GM12878 (cell line): ENCODE results near the gene CIRBP. TPM values are rescaled to one million over a fixed set of nuclear protein-coding genes. Genes with fewer than 3 reads are reported as not detected.

Experiments
- ATAC-seq: fragments of 200-7000 bp; cut with Tn5 transposase; 3 replicates; pipeline ENCODE4 v1.9.1; 2020; ENCODE audit warnings: mild to moderate bottlenecking, moderate library complexity
- BruUV-seq: library from RNA; stranded (reverse); fragments of 400-500 nt; replicated peaks from 2 replicates; lab custom pipeline; 2021; lab: Mats Ljungman, UMichigan
- CTCF ChIA-PET: fragments of 300-600 bp; sonication (Branson Sonifier 250); formaldehyde crosslinking; extraction: SDS; loops from one replicate; lab custom pipeline; 2021; ENCODE audit warnings: inconsistent platforms; lab: Yijun Ruan, JAX
- POLR2A ChIA-PET: fragments of 350-600 bp; formaldehyde crosslinking; extraction: SDS; loops from one replicate; lab custom pipeline; 2021; ENCODE audit warnings: inconsistent platforms; lab: Charles Lee
- RAD21 ChIA-PET: fragments of 300-600 bp; sonication (Branson Sonifier 250); formaldehyde crosslinking; loops from one replicate; lab custom pipeline; 2023; ENCODE audit warnings: antibody characterized with exemption; ENCODE audit not compliant: unreplicated experiment; lab: Charles Lee
- SMC1A ChIA-PET: fragments of 300-600 bp; sonication (Branson Sonifier 250); formaldehyde crosslinking; loops from one replicate; lab custom pipeline; 2023; ENCODE audit not compliant: unreplicated experiment, uncharacterized antibody; lab: Charles Lee
- DNase-seq: peaks from one replicate; pipeline ENCODE4 v3.0.0-alpha.2; 2011; ENCODE audit warnings: low read depth, low spot score
- FAIRE-seq: peaks from 3 replicates; lab custom pipeline; 2011; peaks lifted over from hg19 to GRCh38; lab: Jason Lieb, UNC
- H2AFZ ChIP-seq: 2 replicates; pipeline ENCODE4 v1.6.0; 2011; ENCODE audit warnings: low read depth, low read length, control low read depth; ENCODE audit not compliant: control insufficient read depth
- H3K27ac ChIP-seq: 2 replicates; pipeline ENCODE4 v1.5.1; 2011; ENCODE audit warnings: control low read depth; ENCODE audit not compliant: control insufficient read depth, insufficient read depth
- H3K27me3 ChIP-seq, 2 experiments: replicated peaks in 1 of 2; 2 replicates each; pipeline versions ENCODE4 v1.6.0 to v1.6.1; 2011; ENCODE audit warnings: low read length in 1 of 2; ENCODE audit not compliant: control insufficient read depth in 2 of 2, insufficient read depth in 2 of 2
- H3K36me3 ChIP-seq, 2 experiments: 2 replicates each; pipeline ENCODE4 v1.5.1; 2011; ENCODE audit warnings: low read length in 1 of 2; ENCODE audit not compliant: control insufficient read depth in 2 of 2, insufficient read depth in 2 of 2
- H3K4me1 ChIP-seq: 2 replicates; pipeline ENCODE4 v1.6.1; 2011; ENCODE audit warnings: mild to moderate bottlenecking, low read length, moderate library complexity, mixed read lengths; ENCODE audit not compliant: control insufficient read depth, insufficient read depth
- H3K4me2 ChIP-seq: 2 replicates; pipeline ENCODE4 v1.6.0; 2011; ENCODE audit warnings: control low read depth; ENCODE audit not compliant: control insufficient read depth, insufficient read depth
- H3K4me3 ChIP-seq: fragments of 200-600 bp; sonication (generic); 2 replicates; pipeline ENCODE4 v1.5.1; 2016
- H3K79me2 ChIP-seq: 2 replicates; pipeline ENCODE4 v1.6.0; 2011; ENCODE audit warnings: low read length; ENCODE audit not compliant: control insufficient read depth, insufficient read depth
- H3K9ac ChIP-seq: 2 replicates; pipeline ENCODE4 v1.8.0; 2011; ENCODE audit warnings: low read length, control low read depth, mixed read lengths; ENCODE audit not compliant: control insufficient read depth, insufficient read depth
- H3K9me3 ChIP-seq: replicated peaks from 3 replicates; pipeline ENCODE4 v1.5.1; 2011; ENCODE audit warnings: mild to moderate bottlenecking, low read length; ENCODE audit not compliant: control insufficient read depth, insufficient read depth
- H4K20me1 ChIP-seq: 2 replicates; pipeline ENCODE4 v1.6.0; 2011; ENCODE audit not compliant: control insufficient read depth, insufficient read depth
- ASH2L ChIP-seq: fragments of 300-600, 200-600 bp; sonication (generic); IDR thresholded peaks from 2 replicates; pipeline ENCODE4 v1.6.1; 2017; ENCODE audit warnings: low read depth, mild to moderate bottlenecking, borderline replicate concordance
- ETV6 ChIP-seq, 2 experiments: fragments of 450-650 bp in 1 of 2; IDR thresholded peaks in 1 of 2; conservative IDR thresholded peaks in 1 of 2; 2 replicates each; pipeline ENCODE4 v1.6.1; 2014; ENCODE audit warnings: antibody characterized with exemption in 1 of 2, borderline replicate concordance in 1 of 2, low read depth in 1 of 2, mild to moderate bottlenecking in 1 of 2, moderate library complexity in 1 of 2
- JUNB ChIP-seq: IDR thresholded peaks from 2 replicates; pipeline ENCODE4 v1.6.1; 2016; ENCODE audit warnings: antibody characterized with exemption, mild to moderate bottlenecking
- SIN3A ChIP-seq: IDR thresholded peaks from 2 replicates; pipeline ENCODE4 v1.6.1; 2012; ENCODE audit warnings: low read depth, low read length, improper control_type of control experiment
- SP1 ChIP-seq: IDR thresholded peaks from one replicate; pipeline ENCODE4 v1.6.1; 2011; ENCODE audit warnings: low read depth, low read length
- TBL1XR1 ChIP-seq: IDR thresholded peaks from 2 replicates; pipeline ENCODE4 v1.6.1; 2012; ENCODE audit warnings: low read depth, low read length, improper control_type of control experiment
- TCF12 ChIP-seq: IDR thresholded peaks from 2 replicates; pipeline ENCODE4 v1.6.1; 2011; ENCODE audit warnings: low read depth, mild to moderate bottlenecking, low read length
- ZBED1 ChIP-seq: IDR thresholded peaks from 2 replicates; pipeline ENCODE4 v1.6.1; 2016; ENCODE audit warnings: borderline replicate concordance
- WGBS: methylation state at CpG from one replicate; pipeline ENCODE4 v1.1.6; 2016; ENCODE audit warnings: low lambda C conversion rate; ENCODE audit not compliant: insufficient replicate concordance, insufficient coverage; ENCODE audit errors: missing lambda C conversion rate; 5-methylcytosine and 5-hydroxymethylcytosine counted together
- in situ Hi-C: fragments of 300-500 bp; cut with MboI; formaldehyde crosslinking; loops from 9 replicates; pipeline ENCODE4 v1.14.3; 2018; ENCODE audit warnings: mixed read lengths
- intact Hi-C: fragments of 100-400 bp; cut with micrococcal nuclease; formaldehyde crosslinking; loops from one replicate; pipeline ENCODE4 v1.14.2; 2022; ENCODE audit not compliant: unreplicated experiment
- polyA plus RNA-seq, 11 experiments: library from polyadenylated mRNA; depleted of rRNA in 4 of 11; unstranded in 6 of 11; stranded (reverse) in 5 of 11; fragments of >200 nt; fragmentation: Nextera tagmentation in 4 of 11; fragmentation: Illumina TruSeq in 1 of 11; extraction: Ambion mirVana in 4 of 11; extraction: Trizol in 1 of 11; gene quantifications; 1 replicate in 1 of 11; 2 replicates in 10 of 11; pipeline versions ENCODE4 v1.2.1 to v1.2.3, GENCODE V29; 2011 to 2016; ENCODE audit warnings: inconsistent platforms in 2 of 11, missing spikeins in 2 of 11, low read depth in 1 of 11
- total RNA-seq, 4 experiments: library from RNA; depleted of rRNA in 3 of 4; stranded (reverse); fragments of >200 nt in 3 of 4; fragmentation: Illumina TruSeq in 1 of 4; extraction: Trizol in 1 of 4; gene quantifications; 2 replicates each; pipeline versions ENCODE4 v1.2.1 to v1.2.3, GENCODE V29; 2013 to 2021
- TF ChIP-seq, protein P1 (sequence below): IDR thresholded peaks from 2 replicates; pipeline ENCODE4 v1.6.1; 2012; ENCODE audit warnings: mild to moderate bottlenecking, low read depth, low read length
- TF ChIP-seq, protein P2 (sequence below): IDR thresholded peaks from 2 replicates; pipeline ENCODE4 v1.6.1; 2012; ENCODE audit warnings: low read depth, low read length, improper control_type of control experiment
- TF ChIP-seq, protein P3 (sequence below), 3 experiments: IDR thresholded peaks in 2 of 3; conservative IDR thresholded peaks in 1 of 3; 2 replicates each; pipeline ENCODE4 v1.5.1; 2011; ENCODE audit warnings: low read depth in 3 of 3, low read length in 3 of 3, mild to moderate bottlenecking in 3 of 3, control low read depth in 2 of 3, moderate library complexity in 2 of 3, inconsistent platforms in 1 of 3, mixed read lengths in 1 of 3; ENCODE audit not compliant: control insufficient read depth in 2 of 3, insufficient read depth in 1 of 3; ENCODE audit errors: extremely low read depth in 1 of 3
- TF ChIP-seq, protein P4 (sequence below): IDR thresholded peaks from 2 replicates; pipeline ENCODE4 v1.6.1; 2011; ENCODE audit warnings: mild to moderate bottlenecking, low read depth, low read length, moderate library complexity; ENCODE audit not compliant: insufficient replicate concordance
- TF ChIP-seq, protein P5 (sequence below): IDR thresholded peaks from 2 replicates; pipeline ENCODE4 v1.6.1; 2012; ENCODE audit warnings: low read depth, low read length, improper control_type of control experiment

CIRBP gene
- total and polyA plus RNA-seq, 10 of the 15 experiments (the other 5 are each of a cell fraction or from before 2014, with no cell fraction given): 27.6 to 335 (median 229) TPM

GRCh38 chr19:1277061-1277460 is 7.9 kb downstream of the CIRBP start (continued):
- TF ChIP-seq, protein P1, sequence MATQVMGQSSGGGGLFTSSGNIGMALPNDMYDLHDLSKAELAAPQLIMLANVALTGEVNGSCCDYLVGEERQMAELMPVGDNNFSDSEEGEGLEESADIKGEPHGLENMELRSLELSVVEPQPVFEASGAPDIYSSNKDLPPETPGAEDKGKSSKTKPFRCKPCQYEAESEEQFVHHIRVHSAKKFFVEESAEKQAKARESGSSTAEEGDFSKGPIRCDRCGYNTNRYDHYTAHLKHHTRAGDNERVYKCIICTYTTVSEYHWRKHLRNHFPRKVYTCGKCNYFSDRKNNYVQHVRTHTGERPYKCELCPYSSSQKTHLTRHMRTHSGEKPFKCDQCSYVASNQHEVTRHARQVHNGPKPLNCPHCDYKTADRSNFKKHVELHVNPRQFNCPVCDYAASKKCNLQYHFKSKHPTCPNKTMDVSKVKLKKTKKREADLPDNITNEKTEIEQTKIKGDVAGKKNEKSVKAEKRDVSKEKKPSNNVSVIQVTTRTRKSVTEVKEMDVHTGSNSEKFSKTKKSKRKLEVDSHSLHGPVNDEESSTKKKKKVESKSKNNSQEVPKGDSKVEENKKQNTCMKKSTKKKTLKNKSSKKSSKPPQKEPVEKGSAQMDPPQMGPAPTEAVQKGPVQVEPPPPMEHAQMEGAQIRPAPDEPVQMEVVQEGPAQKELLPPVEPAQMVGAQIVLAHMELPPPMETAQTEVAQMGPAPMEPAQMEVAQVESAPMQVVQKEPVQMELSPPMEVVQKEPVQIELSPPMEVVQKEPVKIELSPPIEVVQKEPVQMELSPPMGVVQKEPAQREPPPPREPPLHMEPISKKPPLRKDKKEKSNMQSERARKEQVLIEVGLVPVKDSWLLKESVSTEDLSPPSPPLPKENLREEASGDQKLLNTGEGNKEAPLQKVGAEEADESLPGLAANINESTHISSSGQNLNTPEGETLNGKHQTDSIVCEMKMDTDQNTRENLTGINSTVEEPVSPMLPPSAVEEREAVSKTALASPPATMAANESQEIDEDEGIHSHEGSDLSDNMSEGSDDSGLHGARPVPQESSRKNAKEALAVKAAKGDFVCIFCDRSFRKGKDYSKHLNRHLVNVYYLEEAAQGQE: no peak
- no peak for TF ChIP-seq SP1
- TF ChIP-seq ETV6 (conservative IDR thresholded peaks at IDR 0.05 in 1 of 2, IDR thresholded peaks at IDR 0.05 in 1 of 2; ENCODE audit: borderline replicate concordance in 1 of 2, low read depth in 1 of 2): no peak
- no peak for TF ChIP-seq ASH2L
- TF ChIP-seq, protein P2, sequence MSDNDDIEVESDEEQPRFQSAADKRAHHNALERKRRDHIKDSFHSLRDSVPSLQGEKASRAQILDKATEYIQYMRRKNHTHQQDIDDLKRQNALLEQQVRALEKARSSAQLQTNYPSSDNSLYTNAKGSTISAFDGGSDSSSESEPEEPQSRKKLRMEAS: no peak

GRCh38 chr19:1278074-1278473 is 8.9 kb downstream of the CIRBP start:
- Histone ChIP-seq H3K36me3 (peaks cover 22 to 37% of the 10 kb centered on the region in 2 experiments), H3K79me2 (peaks cover 33% of the 10 kb centered on the region), H3K4me3 (no peak overlapping the region), H3K9ac (no peak overlapping the region), H3K4me2 (no peak overlapping the region), H2AFZ (no peak overlapping the region), H3K27me3 (no peaks in the 10 kb centered on the region), H4K20me1 (no peaks in the 10 kb centered on the region; the same call in 1 of the 2 replicates), H3K4me1 (peaks cover 14% of the 10 kb centered on the region), H3K27ac (no peak overlapping the region), H3K9me3 (no peaks in the 10 kb centered on the region)
- ATAC-seq (no peak), FAIRE-seq (no peak), DNase-seq (no peak)
- no TSS peak for BruUV-seq
- WGBS: 86% methylated on average over 12 of the region's 12 CpGs
- ChIA-PET CTCF (interaction anchor here (0.7 to 3.5 kb wide), 3 partner anchors 34 to 160 kb away, joined by 6 to 40 read pairs (median 27); no protein-coding TSS in a partner anchor), SMC1A (no interaction called here), POLR2A (no interaction called here), RAD21 (no interaction called here)
- in situ Hi-C loops: loop anchor here (5.0 kb wide), 1 partner anchor 94 kb away; no protein-coding TSS in a partner anchor
- intact Hi-C loops: no loop called here
- TF ChIP-seq JUNB (no peak), SIN3A (no peak), ZBED1 (no peak), TCF12 (no peak), TBL1XR1 (no peak)
- TF ChIP-seq, protein P3, sequence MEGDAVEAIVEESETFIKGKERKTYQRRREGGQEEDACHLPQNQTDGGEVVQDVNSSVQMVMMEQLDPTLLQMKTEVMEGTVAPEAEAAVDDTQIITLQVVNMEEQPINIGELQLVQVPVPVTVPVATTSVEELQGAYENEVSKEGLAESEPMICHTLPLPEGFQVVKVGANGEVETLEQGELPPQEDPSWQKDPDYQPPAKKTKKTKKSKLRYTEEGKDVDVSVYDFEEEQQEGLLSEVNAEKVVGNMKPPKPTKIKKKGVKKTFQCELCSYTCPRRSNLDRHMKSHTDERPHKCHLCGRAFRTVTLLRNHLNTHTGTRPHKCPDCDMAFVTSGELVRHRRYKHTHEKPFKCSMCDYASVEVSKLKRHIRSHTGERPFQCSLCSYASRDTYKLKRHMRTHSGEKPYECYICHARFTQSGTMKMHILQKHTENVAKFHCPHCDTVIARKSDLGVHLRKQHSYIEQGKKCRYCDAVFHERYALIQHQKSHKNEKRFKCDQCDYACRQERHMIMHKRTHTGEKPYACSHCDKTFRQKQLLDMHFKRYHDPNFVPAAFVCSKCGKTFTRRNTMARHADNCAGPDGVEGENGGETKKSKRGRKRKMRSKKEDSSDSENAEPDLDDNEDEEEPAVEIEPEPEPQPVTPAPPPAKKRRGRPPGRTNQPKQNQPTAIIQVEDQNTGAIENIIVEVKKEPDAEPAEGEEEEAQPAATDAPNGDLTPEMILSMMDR (IDR thresholded peaks at IDR 0.05 in 2 of 3, conservative IDR thresholded peaks at IDR 0.05 in 1 of 3; ENCODE audit: control insufficient read depth in 2 of 3, extremely low read depth in 1 of 3, insufficient read depth in 1 of 3, low read depth in 3 of 3, low read length in 3 of 3): no peak
- TF ChIP-seq, protein P4, sequence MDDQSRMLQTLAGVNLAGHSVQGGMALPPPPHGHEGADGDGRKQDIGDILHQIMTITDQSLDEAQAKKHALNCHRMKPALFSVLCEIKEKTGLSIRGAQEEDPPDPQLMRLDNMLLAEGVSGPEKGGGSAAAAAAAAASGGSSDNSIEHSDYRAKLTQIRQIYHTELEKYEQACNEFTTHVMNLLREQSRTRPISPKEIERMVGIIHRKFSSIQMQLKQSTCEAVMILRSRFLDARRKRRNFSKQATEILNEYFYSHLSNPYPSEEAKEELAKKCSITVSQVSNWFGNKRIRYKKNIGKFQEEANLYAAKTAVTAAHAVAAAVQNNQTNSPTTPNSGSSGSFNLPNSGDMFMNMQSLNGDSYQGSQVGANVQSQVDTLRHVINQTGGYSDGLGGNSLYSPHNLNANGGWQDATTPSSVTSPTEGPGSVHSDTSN: no peak
- TF ChIP-seq, protein P5, sequence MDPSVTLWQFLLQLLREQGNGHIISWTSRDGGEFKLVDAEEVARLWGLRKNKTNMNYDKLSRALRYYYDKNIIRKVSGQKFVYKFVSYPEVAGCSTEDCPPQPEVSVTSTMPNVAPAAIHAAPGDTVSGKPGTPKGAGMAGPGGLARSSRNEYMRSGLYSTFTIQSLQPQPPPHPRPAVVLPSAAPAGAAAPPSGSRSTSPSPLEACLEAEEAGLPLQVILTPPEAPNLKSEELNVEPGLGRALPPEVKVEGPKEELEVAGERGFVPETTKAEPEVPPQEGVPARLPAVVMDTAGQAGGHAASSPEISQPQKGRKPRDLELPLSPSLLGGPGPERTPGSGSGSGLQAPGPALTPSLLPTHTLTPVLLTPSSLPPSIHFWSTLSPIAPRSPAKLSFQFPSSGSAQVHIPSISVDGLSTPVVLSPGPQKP: no peak
